ENCODE measurements around the gene PTCH2. TPM values are rescaled to one million over a fixed set of nuclear protein-coding genes. Genes with fewer than 3 reads are reported as not detected.
"Not testable (repeated sequence)": the region's sequence is repeated elsewhere in the genome, so short reads cannot be mapped to it uniquely, and the experiment has no call there.

PTCH2 gene
- total RNA-seq, 1 donor from 2014 or later = 20.3 TPM

DNA sequence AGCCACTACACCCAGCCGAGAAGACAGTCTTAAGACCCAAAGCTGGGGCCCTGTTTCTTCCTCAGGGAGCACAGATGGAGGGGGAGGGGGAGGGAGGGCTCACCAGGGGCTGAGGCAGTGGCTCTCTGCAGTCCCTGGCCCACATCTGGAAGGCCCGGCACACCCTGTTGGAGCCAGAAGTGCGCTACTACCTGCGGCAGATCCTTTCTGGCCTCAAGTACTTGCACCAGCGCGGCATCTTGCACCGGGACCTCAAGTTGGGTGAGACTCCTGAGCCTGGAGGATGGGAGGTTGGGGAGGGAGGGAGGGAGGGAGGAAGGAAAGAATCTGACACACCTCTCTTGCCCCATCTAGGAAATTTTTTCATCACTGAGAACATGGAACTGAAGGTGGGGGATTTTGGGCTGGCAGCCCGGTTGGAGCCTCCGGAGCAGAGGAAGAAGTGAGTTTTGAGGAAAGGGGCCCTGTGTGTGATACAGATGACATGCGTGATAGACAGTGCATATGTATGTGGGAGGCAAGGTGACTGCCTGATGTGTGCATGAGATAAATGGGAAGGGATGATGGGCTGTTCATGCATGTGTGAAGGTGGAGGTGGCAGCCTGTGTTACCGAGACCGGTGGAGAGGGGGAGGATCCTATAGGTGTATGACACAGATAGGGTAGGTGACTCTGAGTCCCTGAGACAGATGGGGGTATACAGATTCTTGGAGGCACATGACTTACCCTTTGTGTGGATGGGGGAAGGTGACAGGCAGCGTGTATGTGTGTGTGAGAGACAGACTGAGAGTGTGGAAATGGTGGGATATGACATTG lies 41.4 kb downstream of the PTCH2 start:
- no peak for TF ChIP-seq CTCF (IDR thresholded peaks at IDR 0.05; ENCODE audit: partially characterized antibody, unreplicated experiment)
- Mint-ChIP-seq H3K4me3 (ENCODE audit: unreplicated experiment) (peak overlapping the region; percentile 91), H3K27ac (ENCODE audit: unreplicated experiment) (peak overlapping the region; percentile 99), H3K36me3 (ENCODE audit: unreplicated experiment) (peaks cover 6% of the 10 kb centered on the region), H3K4me1 (ENCODE audit: low read depth, unreplicated experiment) (peaks cover 20% of the 10 kb centered on the region), H3K9me3 (ENCODE audit: unreplicated experiment) (peaks cover 14% of the 10 kb centered on the region), H3K27me3 (ENCODE audit: unreplicated experiment) (peaks cover 16% of the 10 kb centered on the region)
- DNase-seq = peak; percentile 54

DNA sequence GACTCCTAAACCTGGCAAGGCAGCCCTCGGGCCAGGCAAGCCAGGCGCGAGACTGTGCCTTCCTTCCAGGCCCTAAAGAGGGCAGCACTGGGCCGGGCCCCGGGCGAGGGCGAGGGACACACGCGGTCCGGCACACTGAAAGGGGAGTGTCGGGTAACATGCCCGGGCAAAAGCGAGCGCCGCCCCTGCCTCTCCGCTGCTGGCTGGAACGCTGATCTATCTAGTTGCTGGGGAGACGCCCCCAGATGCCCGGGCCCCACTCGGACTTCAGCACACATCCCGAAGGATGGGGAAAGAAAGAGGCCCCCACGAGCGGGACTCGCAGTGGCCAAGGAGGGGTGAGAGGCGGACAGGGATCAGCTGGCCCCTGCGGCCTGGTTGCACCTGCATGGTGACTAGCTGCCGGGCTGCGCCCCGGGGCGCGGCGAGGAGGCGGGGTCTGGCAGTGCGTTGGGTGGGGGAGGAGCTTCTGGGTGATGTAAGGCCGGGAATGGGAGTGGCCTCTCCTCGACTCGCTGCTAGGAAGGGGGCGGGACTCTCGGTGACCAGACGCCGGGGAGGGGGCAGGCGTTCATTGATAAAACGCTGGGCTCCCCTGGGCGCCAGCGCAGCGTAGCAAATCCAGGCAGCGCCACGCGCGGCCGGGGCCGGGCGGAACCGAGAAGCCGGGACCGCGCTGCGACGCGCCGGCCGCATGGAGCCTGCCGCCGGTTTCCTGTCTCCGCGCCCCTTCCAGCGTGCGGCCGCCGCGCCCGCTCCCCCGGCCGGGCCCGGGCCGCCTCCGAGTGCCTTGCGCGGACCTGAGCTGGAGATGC lies 43.1 kb downstream of the PTCH2 start, which contains the start of gene PLK3:
Gene PLK3 (plus strand): TSS at position 608 of the 815 bp plus-strand sequence. CDS start 87 bp downstream, at position 695.
- peak; percentile 71 for TF ChIP-seq CTCF (IDR thresholded peaks at IDR 0.05; ENCODE audit: partially characterized antibody, unreplicated experiment)
- peaks cover 16% of the 10 kb centered on the region for H3K27me3 Mint-ChIP-seq (ENCODE audit: unreplicated experiment)
- H3K4me1 Mint-ChIP-seq (ENCODE audit: low read depth, unreplicated experiment) = peaks cover 19% of the 10 kb centered on the region
- H3K4me3 Mint-ChIP-seq (ENCODE audit: unreplicated experiment) = peak within 1 kb of the TSS; percentile 96
- peaks cover 14% of the 10 kb centered on the region for H3K9me3 Mint-ChIP-seq (ENCODE audit: unreplicated experiment)
- peak; percentile 97 for DNase-seq
- peak within 1 kb of the TSS; percentile 99 for H3K27ac Mint-ChIP-seq (ENCODE audit: unreplicated experiment)
- H3K36me3 Mint-ChIP-seq (ENCODE audit: unreplicated experiment) = peaks cover 6% of the 10 kb centered on the region

GRCh38 chr1:44798481-44799365 lies 44.3 kb downstream of the PTCH2 start:
- H3K27ac Mint-ChIP-seq (ENCODE audit: unreplicated experiment) = peak overlapping the region; percentile 99
- peaks cover 16% of the 10 kb centered on the region for H3K27me3 Mint-ChIP-seq (ENCODE audit: unreplicated experiment)
- H3K36me3 Mint-ChIP-seq (ENCODE audit: unreplicated experiment) = peaks cover 6% of the 10 kb centered on the region
- TF ChIP-seq CTCF (IDR thresholded peaks at IDR 0.05; ENCODE audit: partially characterized antibody, unreplicated experiment) = no peak
- peak overlapping the region; percentile 51 for H3K4me3 Mint-ChIP-seq (ENCODE audit: unreplicated experiment)
- peaks cover 14% of the 10 kb centered on the region for H3K9me3 Mint-ChIP-seq (ENCODE audit: unreplicated experiment)
- DNase-seq = no peak
- H3K4me1 Mint-ChIP-seq (ENCODE audit: low read depth, unreplicated experiment) = peaks cover 19% of the 10 kb centered on the region

- Mint-ChIP-seq H3K4me1 (ENCODE audit: low read depth, unreplicated experiment) (peaks cover 13% of the 10 kb centered on the region), H3K27me3 (ENCODE audit: unreplicated experiment) (peaks cover 12% of the 10 kb centered on the region), H3K9me3 (ENCODE audit: unreplicated experiment) (peaks cover 12% of the 10 kb centered on the region)
- not testable (repeated sequence) for H3K27ac Mint-ChIP-seq (ENCODE audit: unreplicated experiment); DNase-seq; H3K4me3 Mint-ChIP-seq (ENCODE audit: unreplicated experiment); H3K36me3 Mint-ChIP-seq (ENCODE audit: unreplicated experiment)
Measured at GRCh38 chr1:44797886-44798285, 45.2 kb downstream of the PTCH2 start.
